ENCODE data around the gene CAND2.
"Not testable (repeated sequence)": the region's sequence is repeated elsewhere in the genome, so short reads cannot be mapped to it uniquely, and the experiment has no call there.

Gene CAND2

GRCh38 chr3:12785096-12785495, 11.4 kb upstream of the CAND2 start:
- Mint-ChIP-seq H3K4me3 (no peak overlapping the region), H3K27me3 (peaks cover 23% of the 10 kb centered on the region), H3K9me3 (no peaks in the 10 kb centered on the region), H3K4me1 (peaks cover 4% of the 10 kb centered on the region), H3K27ac (no peak overlapping the region)
- no peak for ATAC-seq
- no peak for DNase-seq

DNA sequence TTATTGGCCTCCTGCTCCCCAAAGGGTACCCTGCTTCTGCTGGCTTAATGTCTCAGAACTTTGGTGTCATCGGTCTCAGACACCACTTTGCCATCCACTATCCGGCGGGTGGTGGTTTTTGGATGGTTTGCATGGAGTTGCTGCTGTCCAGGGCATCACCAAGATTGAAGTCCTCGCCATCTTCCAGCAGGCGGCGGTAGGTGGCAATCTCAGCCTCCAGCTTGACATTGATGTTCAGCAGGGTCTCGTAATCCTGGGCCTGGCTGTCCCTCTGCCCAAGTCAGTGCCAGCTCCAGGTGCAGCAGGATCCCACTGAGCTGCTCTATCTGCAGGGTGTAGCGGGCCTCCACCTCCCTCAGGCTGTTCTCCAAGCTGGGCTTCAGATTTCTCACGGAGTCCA, 9.1 kb upstream of the CAND2 start:
- H3K4me3 Mint-ChIP-seq, H3K27ac Mint-ChIP-seq, H3K4me1 Mint-ChIP-seq, DNase-seq, H3K9me3 Mint-ChIP-seq, ATAC-seq: not testable (repeated sequence)
- H3K27me3 Mint-ChIP-seq = peaks cover 16% of the 10 kb centered on the region

- H3K9me3 Mint-ChIP-seq, H3K27me3 Mint-ChIP-seq, H3K27ac Mint-ChIP-seq: not testable (repeated sequence)
These were observed 8.4 kb upstream of the CAND2 start for GRCh38 chr3:12787967-12788690.

GRCh38 chr3:12791430-12791829, 5.0 kb upstream of the CAND2 start:
- Mint-ChIP-seq H3K9me3 (no peaks in the 10 kb centered on the region), H3K27me3 (peaks cover 9% of the 10 kb centered on the region), H3K4me1 (no peaks in the 10 kb centered on the region), H3K27ac (no peak overlapping the region), H3K4me3 (no peak overlapping the region)
- DNase-seq (no peak), ATAC-seq (no peak)

More at GRCh38 chr3:12787967-12788690, 8.4 kb upstream of the CAND2 start:
- not testable (repeated sequence) for ATAC-seq, H3K4me1 Mint-ChIP-seq, H3K4me3 Mint-ChIP-seq, DNase-seq

- DNase-seq (no peak), ATAC-seq (no peak)
- no peak overlapping the region for H3K4me3 Mint-ChIP-seq
- H3K27me3 Mint-ChIP-seq = peaks cover 9% of the 10 kb centered on the region
- H3K9me3 Mint-ChIP-seq = no peaks in the 10 kb centered on the region
- no peak overlapping the region for H3K27ac Mint-ChIP-seq
- no peaks in the 10 kb centered on the region for H3K4me1 Mint-ChIP-seq
These were observed 2.8 kb upstream of the CAND2 start for GRCh38 chr3:12793701-12794100.

DNA sequence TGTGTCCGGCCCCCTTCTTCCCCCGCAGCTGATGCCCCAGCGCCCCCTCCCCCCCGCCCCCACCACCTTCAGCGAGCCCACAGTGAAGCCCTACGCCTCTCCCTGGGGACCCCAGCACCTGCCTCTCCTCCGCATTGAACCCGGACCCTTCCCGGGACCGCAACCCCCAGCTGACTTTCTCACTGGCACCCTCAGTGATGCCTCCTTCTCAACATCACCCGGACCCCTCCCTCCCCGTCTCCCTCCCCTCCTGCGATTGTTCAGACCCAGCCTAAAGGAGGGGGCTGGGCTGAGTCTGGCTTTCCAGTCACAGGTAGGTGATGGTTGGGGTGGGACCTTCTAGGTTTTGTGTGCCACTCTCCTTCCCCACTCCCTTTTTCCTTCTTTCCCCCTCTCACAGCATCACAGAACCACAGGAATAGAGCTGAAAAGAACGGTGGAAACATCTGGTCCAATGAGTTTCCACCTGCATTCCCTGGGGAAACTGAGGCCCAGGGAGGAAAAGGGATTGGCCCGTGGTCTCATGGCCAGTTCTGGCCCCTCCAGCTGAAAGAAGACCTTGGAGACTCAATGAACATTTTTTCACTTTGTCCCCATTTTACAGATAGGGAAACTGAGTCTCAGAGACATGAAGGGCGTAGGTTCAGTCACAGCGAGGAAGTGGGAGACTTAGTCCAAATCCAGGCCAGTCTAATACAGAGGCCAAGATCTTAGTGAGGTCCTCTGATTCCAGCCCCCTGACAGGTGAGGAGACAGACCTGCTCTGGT, 828 bp downstream of the CAND2 start:
- H3K9me3 Mint-ChIP-seq = no peaks in the 10 kb centered on the region
- ATAC-seq (no peak), DNase-seq (no peak)
- H3K27ac Mint-ChIP-seq = no peak overlapping the region
- peak overlapping the region; percentile 83 to 85 for H3K4me3 Mint-ChIP-seq
- H3K27me3 Mint-ChIP-seq = peaks cover 9% of the 10 kb centered on the region
- no peaks in the 10 kb centered on the region for H3K4me1 Mint-ChIP-seq

DNA sequence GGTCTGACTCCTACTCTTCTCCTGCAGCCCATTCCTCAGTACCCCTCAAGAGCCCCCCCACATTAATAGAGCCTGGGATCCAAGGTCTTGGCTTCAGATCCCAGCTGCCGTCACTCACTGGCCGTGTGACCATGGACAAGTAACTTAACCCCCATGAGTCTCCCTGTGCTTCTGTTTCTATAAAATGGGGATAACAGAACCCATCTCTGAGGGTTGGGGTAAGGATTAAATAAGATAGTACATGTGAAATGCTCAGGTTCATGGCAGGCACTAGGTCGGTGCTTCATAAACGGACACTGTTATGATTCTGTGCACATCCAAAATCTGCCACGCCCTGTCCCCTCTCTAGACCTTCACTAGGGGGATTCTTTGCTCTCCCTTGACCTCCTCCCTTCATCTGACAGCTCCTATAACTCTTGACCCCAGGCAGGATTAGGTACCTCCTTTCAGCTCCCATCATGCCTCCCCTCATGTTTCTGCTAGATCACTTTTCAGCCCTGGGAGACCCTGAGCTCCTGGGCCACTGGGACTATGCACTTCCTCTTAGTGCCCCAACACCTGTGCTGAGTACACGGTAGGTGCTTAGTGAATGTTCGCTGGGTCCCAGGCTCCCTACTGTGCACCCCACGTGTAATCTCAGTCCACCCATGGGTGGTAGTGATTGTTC, 1.5 kb downstream of the CAND2 start:
- H3K4me3 Mint-ChIP-seq = peak overlapping the region in 1 of 2 donors; percentile 15
- no peaks in the 10 kb centered on the region for H3K4me1 Mint-ChIP-seq
- DNase-seq (no peak), ATAC-seq (no peak)
- H3K27me3 Mint-ChIP-seq = peaks cover 9% of the 10 kb centered on the region
- H3K27ac Mint-ChIP-seq = no peak overlapping the region
- H3K9me3 Mint-ChIP-seq = no peaks in the 10 kb centered on the region

GRCh38 chr3:12798559-12799179, 2.2 kb downstream of the CAND2 start:
- no peak overlapping the region for H3K27ac Mint-ChIP-seq
- peaks cover 9% of the 10 kb centered on the region for H3K27me3 Mint-ChIP-seq
- no peaks in the 10 kb centered on the region for H3K9me3 Mint-ChIP-seq
- no peak overlapping the region for H3K4me3 Mint-ChIP-seq
- H3K4me1 Mint-ChIP-seq = no peaks in the 10 kb centered on the region
- no peak for DNase-seq
- no peak for ATAC-seq

GRCh38 chr3:12799525-12800440, 3.3 kb downstream of the CAND2 start:
- Mint-ChIP-seq H3K4me1 (no peaks in the 10 kb centered on the region), H3K27ac (no peak overlapping the region), H3K4me3 (no peak overlapping the region), H3K27me3 (peaks cover 6% of the 10 kb centered on the region), H3K9me3 (no peaks in the 10 kb centered on the region)
- DNase-seq (no peak), ATAC-seq (peak; percentile 32)

- no peak for DNase-seq
- H3K9me3 Mint-ChIP-seq = no peaks in the 10 kb centered on the region
- no peaks in the 10 kb centered on the region for H3K4me1 Mint-ChIP-seq
- H3K4me3 Mint-ChIP-seq = no peak overlapping the region
- no peaks in the 10 kb centered on the region for H3K27me3 Mint-ChIP-seq
- H3K27ac Mint-ChIP-seq = no peak overlapping the region
- no peak for ATAC-seq
These were observed 6.9 kb downstream of the CAND2 start for GRCh38 chr3:12803371-12803770.

- ATAC-seq (no peak), DNase-seq (no peak)
- Mint-ChIP-seq H3K27me3 (no peaks in the 10 kb centered on the region), H3K27ac (no peak overlapping the region), H3K4me1 (peaks cover 8% of the 10 kb centered on the region), H3K9me3 (no peaks in the 10 kb centered on the region), H3K4me3 (no peak overlapping the region)
These were observed 10.6 kb downstream of the CAND2 start for GRCh38 chr3:12807066-12807465.

DNA sequence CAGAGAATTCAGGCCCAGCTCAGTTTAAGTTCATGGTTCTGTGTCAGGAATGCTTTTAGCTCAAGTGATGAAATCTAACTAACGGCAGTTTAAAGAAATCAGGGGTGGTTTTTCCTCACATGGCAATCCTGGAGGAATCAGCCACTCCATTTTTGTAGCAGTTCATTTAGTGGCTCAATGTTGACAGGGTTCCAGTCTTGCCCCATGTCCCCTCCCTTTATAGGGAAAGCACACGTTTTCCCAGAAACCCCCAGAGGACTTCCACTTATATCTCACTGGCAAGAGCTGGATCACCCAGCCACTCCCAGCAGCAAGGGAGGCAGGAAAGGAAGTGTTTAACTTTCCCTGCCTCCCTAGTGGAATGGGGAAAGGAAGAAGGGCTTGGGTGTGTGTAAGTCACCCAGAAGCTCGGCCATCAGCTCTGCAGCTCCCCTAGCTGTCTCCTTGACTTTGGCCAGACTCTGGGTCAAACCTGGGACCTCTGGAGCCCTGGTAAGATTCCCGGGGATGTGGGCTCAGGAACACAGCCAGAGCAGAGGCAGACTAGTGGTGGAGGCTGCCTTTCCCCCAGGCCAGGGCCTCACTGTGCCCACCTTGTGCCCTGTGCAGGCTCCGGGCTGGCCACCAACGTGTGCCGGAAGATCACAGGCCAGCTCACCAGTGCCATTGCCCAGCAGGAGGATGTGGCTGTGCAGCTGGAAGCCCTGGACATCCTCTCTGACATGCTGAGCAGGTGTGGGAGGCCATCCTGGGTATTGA, 11.3 kb downstream of the CAND2 start:
- H3K9me3 Mint-ChIP-seq = no peaks in the 10 kb centered on the region
- H3K27ac Mint-ChIP-seq = no peak overlapping the region
- ATAC-seq (no peak), DNase-seq (no peak)
- H3K27me3 Mint-ChIP-seq = no peaks in the 10 kb centered on the region
- peaks cover 8% of the 10 kb centered on the region for H3K4me1 Mint-ChIP-seq
- H3K4me3 Mint-ChIP-seq = no peak overlapping the region

- DNase-seq (no peak), ATAC-seq (no peak)
- Mint-ChIP-seq H3K27me3 (no peaks in the 10 kb centered on the region), H3K4me3 (peak overlapping the region; percentile 4 to 6), H3K9me3 (no peaks in the 10 kb centered on the region), H3K27ac (peak overlapping the region in 1 of 2 donors; percentile 51), H3K4me1 (peaks cover 8% of the 10 kb centered on the region)
These were observed 12.1 kb downstream of the CAND2 start for GRCh38 chr3:12808587-12808986.

- H3K4me1 Mint-ChIP-seq = peaks cover 8% of the 10 kb centered on the region
- DNase-seq (no peak), ATAC-seq (no peak)
- peak overlapping the region in 1 of 2 donors; percentile 51 for H3K27ac Mint-ChIP-seq
- H3K27me3 Mint-ChIP-seq = no peaks in the 10 kb centered on the region
- no peaks in the 10 kb centered on the region for H3K9me3 Mint-ChIP-seq
- peak overlapping the region; percentile 4 to 6 for H3K4me3 Mint-ChIP-seq
These were observed 12.5 kb downstream of the CAND2 start for GRCh38 chr3:12809001-12809400.
